Central memory CD8-positive, alpha-beta T cell (primary cell): Measurements from ENCODE around the gene SDK2.

Experiments
- ATAC-seq: fragments of 150-1000 bp; cut with Tn5 transposase; replicated peaks from 2 replicates; pipeline ENCODE4 v1.10.0; 2022; ENCODE audit warnings: mild to moderate bottlenecking, moderate FRiP score, moderate number of reproducible peaks; ENCODE audit not compliant: poor library complexity, severe bottlenecking; ENCODE audit errors: extremely low read depth
- DNase-seq, 2 donors: peaks; one replicate each; pipeline ENCODE4 v3.0.0; 2021; ENCODE audit warnings: low spot score in 2 of 2
- H3K27ac Mint-ChIP-seq: one replicate; pipeline ENCODE4 v1.8.0; 2022; ENCODE audit warnings: low read depth, mild to moderate bottlenecking, moderate library complexity, mixed read lengths
- H3K27me3 Mint-ChIP-seq: one replicate; pipeline ENCODE4 v1.8.0; 2022; ENCODE audit warnings: mixed read lengths
- H3K36me3 Mint-ChIP-seq: one replicate; pipeline ENCODE4 v1.8.0; 2022; ENCODE audit warnings: mild to moderate bottlenecking, moderate library complexity, mixed read lengths; ENCODE audit not compliant: insufficient read depth
- H3K4me1 Mint-ChIP-seq: one replicate; pipeline ENCODE4 v1.8.0; 2022; ENCODE audit warnings: mixed read lengths
- H3K4me3 Mint-ChIP-seq: one replicate; pipeline ENCODE4 v1.8.0; 2022; ENCODE audit warnings: mild to moderate bottlenecking, moderate library complexity, mixed read lengths
- H3K9me3 Mint-ChIP-seq: one replicate; pipeline ENCODE4 v1.8.0; 2022; ENCODE audit warnings: mixed read lengths

SDK2 gene

GRCh38 chr17:73585583-73585982 is 58.7 kb downstream of the SDK2 start:
- no peaks in the 10 kb centered on the region for H3K27me3 Mint-ChIP-seq
- H3K4me1 Mint-ChIP-seq: peaks cover 16% of the 10 kb centered on the region
- no peak overlapping the region for H3K4me3 Mint-ChIP-seq
- no peaks in the 10 kb centered on the region for H3K9me3 Mint-ChIP-seq
- DNase-seq: no peak
- H3K27ac Mint-ChIP-seq: no peak overlapping the region
- no peaks in the 10 kb centered on the region for H3K36me3 Mint-ChIP-seq
- ATAC-seq: no peak

GRCh38 chr17:73584987-73585386 is 59.3 kb downstream of the SDK2 start:
- no peak for ATAC-seq
- H3K9me3 Mint-ChIP-seq: no peaks in the 10 kb centered on the region
- H3K27me3 Mint-ChIP-seq: no peaks in the 10 kb centered on the region
- no peak overlapping the region for H3K27ac Mint-ChIP-seq
- DNase-seq: no peak
- no peaks in the 10 kb centered on the region for H3K36me3 Mint-ChIP-seq
- H3K4me1 Mint-ChIP-seq: peaks cover 11% of the 10 kb centered on the region
- no peak overlapping the region for H3K4me3 Mint-ChIP-seq

- no peaks in the 10 kb centered on the region for H3K36me3 Mint-ChIP-seq
- no peak overlapping the region for H3K27ac Mint-ChIP-seq
- no peaks in the 10 kb centered on the region for H3K27me3 Mint-ChIP-seq
- DNase-seq (no peak), ATAC-seq (no peak)
- no peak overlapping the region for H3K4me3 Mint-ChIP-seq
- H3K9me3 Mint-ChIP-seq: no peaks in the 10 kb centered on the region
- peaks cover 3% of the 10 kb centered on the region for H3K4me1 Mint-ChIP-seq
Measured at GRCh38 chr17:73584049-73584448, 60.2 kb downstream of the SDK2 start.

- H3K9me3 Mint-ChIP-seq: no peaks in the 10 kb centered on the region
- no peak for ATAC-seq
- H3K27me3 Mint-ChIP-seq: peaks cover 3% of the 10 kb centered on the region
- H3K27ac Mint-ChIP-seq: no peak overlapping the region
- no peaks in the 10 kb centered on the region for H3K36me3 Mint-ChIP-seq
- no peak overlapping the region for H3K4me3 Mint-ChIP-seq
- H3K4me1 Mint-ChIP-seq: peaks cover under 1% of the 10 kb centered on the region
- no peak for DNase-seq
Measured at GRCh38 chr17:73582821-73583220, 61.4 kb downstream of the SDK2 start.

- H3K4me1 Mint-ChIP-seq: peaks cover 5% of the 10 kb centered on the region
- peaks cover 7% of the 10 kb centered on the region for H3K27me3 Mint-ChIP-seq
- no peak overlapping the region for H3K27ac Mint-ChIP-seq
- H3K4me3 Mint-ChIP-seq: no peak overlapping the region
- ATAC-seq: no peak
- no peak for DNase-seq
- no peaks in the 10 kb centered on the region for H3K36me3 Mint-ChIP-seq
- H3K9me3 Mint-ChIP-seq: no peaks in the 10 kb centered on the region
Measured at GRCh38 chr17:73582359-73582758, 61.9 kb downstream of the SDK2 start.

- peaks cover 5% of the 10 kb centered on the region for H3K4me1 Mint-ChIP-seq
- no peak overlapping the region for H3K27ac Mint-ChIP-seq
- ATAC-seq (no peak), DNase-seq (no peak)
- H3K36me3 Mint-ChIP-seq: no peaks in the 10 kb centered on the region
- peaks cover 12% of the 10 kb centered on the region for H3K27me3 Mint-ChIP-seq
- H3K9me3 Mint-ChIP-seq: no peaks in the 10 kb centered on the region
- H3K4me3 Mint-ChIP-seq: no peak overlapping the region
Measured at GRCh38 chr17:73581379-73581778, 62.9 kb downstream of the SDK2 start.

- DNase-seq: no peak
- H3K4me3 Mint-ChIP-seq: no peak overlapping the region
- H3K36me3 Mint-ChIP-seq: no peaks in the 10 kb centered on the region
- H3K27me3 Mint-ChIP-seq: peaks cover 24% of the 10 kb centered on the region
- ATAC-seq: no peak
- H3K27ac Mint-ChIP-seq: no peak overlapping the region
- no peaks in the 10 kb centered on the region for H3K9me3 Mint-ChIP-seq
- peaks cover 5% of the 10 kb centered on the region for H3K4me1 Mint-ChIP-seq
Measured at GRCh38 chr17:73580073-73580710, 64.1 kb downstream of the SDK2 start.

- H3K36me3 Mint-ChIP-seq: no peaks in the 10 kb centered on the region
- H3K9me3 Mint-ChIP-seq: no peaks in the 10 kb centered on the region
- no peak overlapping the region for H3K4me3 Mint-ChIP-seq
- ATAC-seq: no peak
- H3K4me1 Mint-ChIP-seq: peaks cover 5% of the 10 kb centered on the region
- H3K27me3 Mint-ChIP-seq: peaks cover 52% of the 10 kb centered on the region
- no peak overlapping the region for H3K27ac Mint-ChIP-seq
- DNase-seq: no peak
Measured at GRCh38 chr17:73576556-73577098, 67.6 kb downstream of the SDK2 start.

GRCh38 chr17:73575470-73576221 is 68.6 kb downstream of the SDK2 start:
- DNase-seq: no peak
- Mint-ChIP-seq H3K27me3 (peaks cover 52% of the 10 kb centered on the region), H3K4me1 (peaks cover 5% of the 10 kb centered on the region), H3K9me3 (no peaks in the 10 kb centered on the region), H3K36me3 (no peaks in the 10 kb centered on the region), H3K27ac (no peak overlapping the region), H3K4me3 (no peak overlapping the region)
- no peak for ATAC-seq

GRCh38 chr17:73571511-73572130 is 72.6 kb downstream of the SDK2 start:
- DNase-seq (no peak), ATAC-seq (no peak)
- Mint-ChIP-seq H3K27me3 (peaks cover 42% of the 10 kb centered on the region), H3K36me3 (no peaks in the 10 kb centered on the region), H3K9me3 (no peaks in the 10 kb centered on the region), H3K4me3 (no peak overlapping the region), H3K27ac (no peak overlapping the region), H3K4me1 (peaks cover 7% of the 10 kb centered on the region)

- Mint-ChIP-seq H3K9me3 (no peaks in the 10 kb centered on the region), H3K4me3 (no peak overlapping the region), H3K36me3 (no peaks in the 10 kb centered on the region), H3K27me3 (peaks cover 25% of the 10 kb centered on the region), H3K27ac (no peak overlapping the region), H3K4me1 (peaks cover 7% of the 10 kb centered on the region)
- ATAC-seq: no peak
- DNase-seq: no peak
Measured at GRCh38 chr17:73569762-73570319, 74.4 kb downstream of the SDK2 start.

- ATAC-seq: no peak
- Mint-ChIP-seq H3K4me1 (peaks cover 7% of the 10 kb centered on the region), H3K4me3 (no peak overlapping the region), H3K36me3 (no peaks in the 10 kb centered on the region), H3K27ac (no peak overlapping the region), H3K27me3 (peaks cover 16% of the 10 kb centered on the region), H3K9me3 (no peaks in the 10 kb centered on the region)
- no peak for DNase-seq
Measured at GRCh38 chr17:73568934-73569333, 75.3 kb downstream of the SDK2 start.
